HTR-8/SVneo (cell line): ENCODE data around the gene OTOF.
A peak's percentile ranks its signal among the peaks of the same experiment; 100 is the strongest.

ENCODE experiments used
- DNase-seq: peaks from one replicate; pipeline ENCODE4 v3.0.0; 2011; ENCODE audit warnings: low spot score, mixed read lengths; ENCODE audit not compliant: insufficient read length
- FAIRE-seq: peaks from 2 replicates; lab custom pipeline; 2011; peaks lifted over from hg19 to GRCh38; lab: Jason Lieb, UNC

Gene OTOF

DNA sequence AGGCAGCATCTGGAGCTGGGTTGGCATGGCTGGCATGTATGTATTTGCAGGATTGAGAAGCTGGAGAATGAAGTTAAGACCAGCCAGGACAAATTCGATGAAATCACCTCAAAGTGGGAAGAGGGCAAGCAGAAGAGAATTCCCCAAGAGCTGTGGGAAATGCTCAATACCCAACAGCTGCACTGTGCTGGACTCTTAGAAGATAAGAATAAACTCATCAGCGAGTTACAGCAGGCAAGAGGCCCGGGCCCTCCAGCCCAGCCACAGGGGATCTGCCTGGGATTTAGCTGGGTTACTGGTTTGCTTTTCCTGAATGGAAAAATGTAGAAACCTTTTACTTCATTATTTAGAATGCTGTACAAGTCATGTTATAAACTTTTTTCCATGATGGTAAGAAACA, 53.7 kb downstream of the OTOF start:
- no peak for FAIRE-seq
- DNase-seq, result no peak

DNA sequence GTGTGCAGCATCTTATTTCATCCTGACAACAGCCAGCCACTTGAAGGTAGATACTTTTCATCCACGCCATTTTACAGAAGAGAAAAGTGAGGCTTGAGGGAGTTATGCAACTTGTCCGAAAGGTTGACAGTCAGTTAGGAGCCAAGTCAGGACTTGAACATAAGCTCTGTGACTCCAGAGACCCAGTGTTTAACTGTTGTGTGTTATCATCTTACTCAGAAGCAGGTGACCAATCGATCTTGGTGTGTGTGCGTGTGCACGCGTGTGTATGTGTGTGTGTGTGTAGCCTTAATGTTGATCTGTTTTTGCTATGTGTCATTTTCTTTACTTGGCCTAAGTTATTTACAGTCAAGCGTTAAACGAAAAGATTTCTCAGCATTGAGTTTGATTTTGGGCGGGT, 54.2 kb downstream of the OTOF start:
- FAIRE-seq (peak; percentile 46), DNase-seq (no peak)

DNA sequence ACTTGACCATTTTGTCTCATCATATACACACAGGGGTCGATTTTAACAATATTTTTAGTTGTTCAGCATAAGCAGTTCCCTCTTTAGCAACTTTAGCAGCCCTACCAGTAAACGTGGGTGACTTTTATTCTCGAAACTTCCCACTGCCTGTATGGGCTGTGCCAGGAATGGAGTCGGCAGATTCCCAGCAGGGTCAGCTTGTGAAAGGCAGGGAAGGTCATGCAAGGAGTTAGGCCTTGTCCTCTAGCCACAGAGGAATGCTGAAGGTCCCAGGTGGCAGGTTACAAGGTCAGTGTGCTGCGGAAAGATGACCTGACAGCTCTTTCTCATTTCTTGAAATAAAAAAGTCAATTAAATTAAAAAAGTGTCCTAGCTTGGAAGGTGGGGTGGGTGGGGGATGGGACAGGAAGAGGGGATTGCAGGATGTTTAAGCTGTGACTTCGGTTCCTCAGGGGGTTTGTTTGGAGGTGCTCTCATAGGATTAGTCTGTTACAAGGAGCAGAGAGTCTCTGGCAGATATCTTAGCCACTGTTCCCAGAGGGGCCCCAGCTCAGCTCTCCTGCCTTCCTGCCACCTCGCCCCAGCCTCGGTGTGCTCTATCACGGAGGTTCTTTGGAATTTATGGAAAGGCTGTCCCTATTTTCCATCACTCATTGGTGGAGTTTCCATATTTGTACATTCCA, 54.8 kb downstream of the OTOF start:
- FAIRE-seq (no peak), DNase-seq (no peak)

DNA sequence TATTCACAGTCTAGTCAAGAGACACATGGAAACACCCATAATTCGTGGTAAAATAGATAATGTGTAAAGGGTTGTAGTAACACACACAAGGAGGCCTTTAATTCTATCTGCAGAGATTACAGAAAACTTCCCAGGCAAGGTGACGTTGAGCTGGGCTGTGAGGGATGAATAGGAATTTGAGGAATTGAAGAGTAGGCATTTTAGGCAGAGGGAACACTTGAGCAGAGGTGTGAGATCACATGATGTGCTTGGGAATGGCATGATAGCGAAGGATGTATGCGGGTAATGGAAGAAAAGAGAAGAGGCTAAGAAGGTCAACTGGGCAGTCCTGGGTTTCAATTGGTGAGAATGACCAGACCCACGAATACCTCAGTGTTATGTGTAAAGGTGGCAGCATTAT, 56.0 kb downstream of the OTOF start:
- FAIRE-seq, result no peak
- no peak for DNase-seq

DNA sequence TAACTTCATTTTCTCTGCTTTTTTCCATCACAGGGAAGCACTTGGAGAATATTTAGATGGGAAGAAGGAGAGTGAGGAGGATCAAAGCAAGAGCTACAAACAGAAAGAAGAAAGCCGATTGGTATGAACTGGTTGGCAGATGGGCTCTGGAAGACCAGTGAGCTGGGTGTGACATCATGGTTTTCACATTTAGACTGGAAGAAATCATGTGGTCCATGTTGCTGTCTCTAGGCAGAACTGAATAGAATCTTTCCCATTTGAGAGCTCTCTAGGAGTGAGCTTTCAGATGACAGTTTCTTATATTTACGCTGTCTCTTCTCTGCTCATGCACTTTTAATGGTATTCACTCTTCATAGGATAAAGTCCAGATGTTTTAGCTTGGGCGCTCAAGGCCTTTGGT, 63.6 kb downstream of the OTOF start:
- DNase-seq, result no peak
- FAIRE-seq, result no peak

DNA sequence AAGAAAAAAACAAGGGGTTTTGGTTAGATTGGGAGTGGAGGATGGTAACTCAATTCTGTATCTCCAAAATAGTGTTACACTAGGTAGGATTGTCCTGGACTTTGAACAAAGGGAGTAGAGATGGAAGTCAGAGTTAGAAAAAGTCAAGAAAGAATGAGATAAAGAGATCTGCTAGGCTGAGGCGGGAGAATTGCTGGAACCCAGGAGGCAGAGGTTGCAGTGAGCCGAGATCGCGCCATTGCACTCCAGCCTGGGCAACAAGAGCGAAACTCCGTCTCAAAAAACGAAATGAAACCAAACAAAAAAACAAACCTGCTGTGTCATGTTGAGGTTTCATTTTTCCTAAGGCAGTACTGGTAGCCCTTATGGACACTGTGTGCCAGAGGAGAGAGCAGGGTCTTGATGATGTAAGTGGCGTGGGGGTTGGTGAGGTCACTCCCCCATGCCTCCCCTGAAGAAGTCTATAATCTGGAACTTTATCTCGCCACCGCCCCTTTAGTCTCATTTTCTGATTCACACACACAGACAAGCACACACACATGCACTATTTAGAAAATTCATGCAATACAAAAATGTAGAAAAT, 65.7 kb downstream of the OTOF start:
- FAIRE-seq, result no peak

DNA sequence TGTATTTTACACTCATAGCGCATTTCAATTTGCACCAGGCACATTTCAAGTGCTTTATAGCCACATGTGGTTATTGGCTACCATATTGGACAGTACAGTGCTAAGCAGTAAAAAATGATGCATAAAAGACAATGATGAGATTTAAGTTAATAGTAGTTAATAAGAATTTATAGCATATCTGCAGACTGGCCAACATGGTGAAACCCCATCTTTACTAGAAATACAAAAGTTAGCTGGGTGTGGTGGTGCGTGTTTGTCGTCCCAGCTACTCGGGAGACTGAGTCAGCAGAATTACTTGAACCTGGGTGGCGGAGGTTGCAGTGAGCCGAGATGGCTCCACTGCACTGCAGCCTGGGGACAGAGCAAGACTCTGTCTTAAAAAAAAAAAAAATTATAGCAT, 66.5 kb downstream of the OTOF start:
- no peak for DNase-seq
- no peak for FAIRE-seq

More for the DNA sequence above, 65.7 kb downstream of the OTOF start:
- no peak for DNase-seq

DNA sequence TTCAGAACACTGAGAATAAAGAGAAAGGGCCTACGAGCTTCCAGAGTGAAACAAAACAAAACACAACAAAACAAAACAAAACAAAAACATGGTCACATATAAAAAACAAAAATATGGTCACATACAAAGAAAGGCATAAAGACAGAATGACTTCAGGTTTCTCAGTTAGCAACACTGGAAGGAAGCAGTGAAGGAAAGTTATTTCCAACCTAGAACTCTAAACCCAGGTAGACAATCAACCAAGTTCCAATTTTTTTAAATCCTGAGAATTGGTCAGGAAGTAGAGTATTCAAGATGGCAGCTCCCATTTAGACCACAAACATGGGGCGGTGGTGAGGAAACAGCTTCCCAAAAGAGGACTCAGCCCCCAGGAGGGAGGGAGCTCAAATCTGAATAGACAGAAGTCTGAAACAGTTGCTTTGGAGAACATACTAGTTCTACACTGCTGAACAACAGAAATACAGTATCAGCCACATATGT, 67.1 kb downstream of the OTOF start:
- FAIRE-seq (no peak), DNase-seq (no peak)

DNA sequence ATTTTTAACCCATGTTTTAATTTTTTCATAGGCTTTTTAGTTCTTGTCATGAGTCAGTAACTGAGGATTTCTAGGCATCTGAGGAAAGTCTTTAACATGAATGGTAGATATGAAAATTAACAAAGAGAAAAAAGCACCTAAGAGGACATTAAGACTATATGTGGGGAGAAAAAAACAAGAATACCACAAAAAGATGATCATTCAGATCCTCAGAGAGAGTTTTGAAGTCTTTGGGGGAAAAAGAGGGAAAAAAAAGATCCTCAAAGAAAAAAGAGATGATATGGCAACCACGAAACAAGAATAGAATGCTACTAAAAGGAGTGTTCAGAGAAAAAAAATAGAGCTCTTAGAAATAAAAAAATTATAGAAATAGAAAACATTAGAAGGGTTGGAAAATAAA, 68.1 kb downstream of the OTOF start:
- DNase-seq, result no peak
- no peak for FAIRE-seq

DNA sequence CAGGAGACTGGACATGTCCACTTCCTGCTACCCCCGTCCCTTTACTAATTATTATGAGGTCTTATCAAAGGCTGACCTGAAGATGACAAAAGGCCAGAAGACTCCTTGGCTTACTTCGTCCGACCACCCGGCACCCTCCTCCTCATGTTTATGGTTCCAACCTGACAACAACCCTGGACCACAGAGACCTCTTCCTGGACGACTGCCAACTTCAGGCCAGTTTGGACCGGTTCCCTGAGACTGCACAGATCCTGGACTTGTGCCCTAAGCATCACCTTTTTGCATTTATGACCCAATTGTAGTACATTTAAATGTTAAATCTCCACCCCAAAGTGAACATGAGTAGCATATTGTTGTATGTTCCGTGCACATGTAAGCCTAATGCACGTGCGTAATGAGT, 70.4 kb downstream of the OTOF start:
- FAIRE-seq, result peak; percentile 76
- DNase-seq, result no peak
